SU-DHL-6 (cell line): ENCODE results near the gene FADS1.

Experiments
- CTCF ChIP-seq: fragments of 200-600 bp; sonication (generic); IDR thresholded peaks from one replicate; pipeline ENCODE4 v1.5.1; 2017; ENCODE audit warnings: antibody characterized with exemption, mild to moderate bottlenecking, low read length, moderate library complexity; ENCODE audit not compliant: insufficient read depth, poor library complexity, severe bottlenecking
- EZH2phosphoT487 ChIP-seq: fragments of 200-600 bp; sonication (generic), shearing (Covaris generic); conservative IDR thresholded peaks from 2 replicates; pipeline ENCODE4 v1.6.1; 2018; ENCODE audit warnings: mild to moderate bottlenecking, antibody characterized with exemption, low read length, moderate library complexity, mixed read lengths

DNA sequence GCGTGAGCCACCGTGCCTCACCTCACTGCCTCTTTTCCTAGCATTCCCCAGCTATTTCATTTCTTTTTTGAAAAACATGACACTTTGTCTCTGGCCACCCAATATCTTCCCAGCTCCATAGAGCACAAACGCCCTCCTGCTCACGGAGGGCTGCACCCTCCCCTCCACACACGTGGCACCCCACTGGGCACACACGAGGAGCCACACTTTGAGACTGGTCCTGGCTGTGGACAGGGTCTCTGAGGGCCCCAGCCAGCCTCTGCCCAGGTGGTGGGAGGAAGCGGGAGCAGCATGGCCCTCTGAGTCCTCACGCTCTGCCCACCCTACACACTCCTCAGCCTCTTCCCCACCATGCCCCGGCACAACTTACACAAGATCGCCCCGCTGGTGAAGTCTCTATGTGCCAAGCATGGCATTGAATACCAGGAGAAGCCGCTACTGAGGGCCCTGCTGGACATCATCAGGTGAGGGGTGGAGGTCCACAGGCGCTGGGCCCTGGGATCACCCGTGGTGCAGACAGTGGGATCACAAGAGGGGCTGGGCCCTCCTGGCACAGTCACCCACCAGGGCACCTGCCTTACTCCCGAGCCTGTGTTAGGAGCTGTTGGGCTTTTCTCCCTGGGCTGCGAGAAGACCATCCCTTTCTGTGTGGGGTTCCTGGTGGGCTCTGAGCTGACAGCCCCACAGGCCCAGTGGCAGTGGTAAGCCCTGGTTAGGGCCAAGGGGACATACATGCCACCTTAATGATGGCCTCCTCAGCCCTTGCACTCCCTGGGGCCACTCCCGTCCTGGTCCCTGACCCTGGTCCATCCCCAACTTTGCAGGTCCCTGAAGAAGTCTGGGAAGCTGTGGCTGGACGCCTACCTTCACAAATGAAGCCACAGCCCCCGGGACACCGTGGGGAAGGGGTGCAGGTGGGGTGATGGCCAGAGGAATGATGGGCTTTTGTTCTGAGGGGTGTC is 48.3 kb upstream of the FADS1 start:
- TF ChIP-seq CTCF, result no peak
- TF ChIP-seq EZH2phosphoT487, result no peak
